Trophoblast cell (in vitro differentiated cells and primary cell): ENCODE data around the gene ADO. TPM values are rescaled to one million over a fixed set of nuclear protein-coding genes. Genes with fewer than 3 reads are reported as not detected.

ENCODE experiments used
- DNase-seq, 2 donors: peaks; one replicate each; pipeline ENCODE4 v3.0.0-alpha.2; 2016
- H2AFZ ChIP-seq: 2 replicates; pipeline ENCODE4 v1.6.1; 2013; ENCODE audit warnings: low read length, moderate library complexity, mild to moderate bottlenecking; ENCODE audit not compliant: insufficient read depth, poor library complexity
- H2AK5ac ChIP-seq: 2 replicates; pipeline ENCODE4 v1.6.1; 2013; ENCODE audit warnings: mild to moderate bottlenecking, low read length
- H2BK120ac ChIP-seq: 2 replicates; pipeline ENCODE4 v1.6.1; 2013; ENCODE audit warnings: low read length, mild to moderate bottlenecking, moderate library complexity; ENCODE audit not compliant: insufficient read depth, poor library complexity
- H2BK12ac ChIP-seq: 2 replicates; pipeline ENCODE4 v1.6.1; 2013; ENCODE audit warnings: mild to moderate bottlenecking, low read length, moderate library complexity
- H2BK5ac ChIP-seq: 2 replicates; pipeline ENCODE4 v1.6.1; 2013; ENCODE audit warnings: low read length, low read depth, moderate library complexity, mild to moderate bottlenecking; ENCODE audit not compliant: poor library complexity
- H3K14ac ChIP-seq: 2 replicates; pipeline ENCODE4 v1.6.1; 2013; ENCODE audit warnings: mild to moderate bottlenecking, low read length
- H3K18ac ChIP-seq: 2 replicates; pipeline ENCODE4 v1.6.1; 2013; ENCODE audit warnings: mild to moderate bottlenecking, low read length
- H3K23ac ChIP-seq: 2 replicates; pipeline ENCODE4 v1.6.1; 2013; ENCODE audit warnings: low read length
- H3K27ac ChIP-seq: 2 replicates; pipeline ENCODE4 v1.5.1; 2013; ENCODE audit warnings: low read depth, mild to moderate bottlenecking, inconsistent platforms, low read length, moderate library complexity
- H3K27me3 ChIP-seq: 2 replicates; pipeline ENCODE4 v1.6.1; 2013; ENCODE audit warnings: inconsistent platforms, mild to moderate bottlenecking, low read length, moderate library complexity; ENCODE audit not compliant: insufficient read depth
- H3K36me3 ChIP-seq, 2 experiments: 1 replicate in 1 of 2; 2 replicates in 1 of 2; pipeline ENCODE4 v1.6.1; 2013; ENCODE audit warnings: low read length in 2 of 2, mild to moderate bottlenecking in 2 of 2, moderate library complexity in 1 of 2; ENCODE audit not compliant: insufficient read depth in 2 of 2, control insufficient read depth in 1 of 2
- H3K4ac ChIP-seq: 2 replicates; pipeline ENCODE4 v1.6.1; 2013; ENCODE audit warnings: low read depth, mild to moderate bottlenecking, low read length, moderate library complexity
- H3K4me1 ChIP-seq, 2 experiments: 1 replicate in 1 of 2; 2 replicates in 1 of 2; pipeline ENCODE4 v1.6.1; 2013; ENCODE audit warnings: low read length in 2 of 2, mild to moderate bottlenecking in 2 of 2, moderate library complexity in 1 of 2; ENCODE audit not compliant: insufficient read depth in 2 of 2, control insufficient read depth in 1 of 2
- H3K4me2 ChIP-seq: 2 replicates; pipeline ENCODE4 v1.6.1; 2013; ENCODE audit warnings: inconsistent platforms, mild to moderate bottlenecking, low read length, moderate library complexity
- H3K4me3 ChIP-seq: 2 replicates; pipeline ENCODE4 v1.5.1; 2013; ENCODE audit warnings: mild to moderate bottlenecking, low read depth, low read length, inconsistent platforms
- H3K79me1 ChIP-seq: one replicate; pipeline ENCODE4 v1.6.1; 2013; ENCODE audit warnings: low read length
- H3K79me2 ChIP-seq: 2 replicates; pipeline ENCODE4 v1.6.1; 2013; ENCODE audit warnings: low read length, mild to moderate bottlenecking; ENCODE audit not compliant: control insufficient read depth, insufficient read depth, poor library complexity
- H3K9ac ChIP-seq: 2 replicates; pipeline ENCODE4 v1.6.1; 2013; ENCODE audit warnings: mild to moderate bottlenecking, low read length
- H3K9me3 ChIP-seq: 2 replicates; pipeline ENCODE4 v1.6.1; 2013; ENCODE audit warnings: low read depth, mild to moderate bottlenecking, control low read depth, inconsistent platforms, low read length; ENCODE audit not compliant: insufficient read depth
- H4K12ac ChIP-seq: 2 replicates; pipeline ENCODE4 v1.6.1; 2013; ENCODE audit warnings: low read depth, mild to moderate bottlenecking, low read length, moderate library complexity
- H4K8ac ChIP-seq: 2 replicates; pipeline ENCODE4 v1.6.1; 2013; ENCODE audit warnings: low read depth, mild to moderate bottlenecking, low read length, moderate library complexity
- H4K91ac ChIP-seq: one replicate; pipeline ENCODE4 v1.6.1; 2013; ENCODE audit warnings: low read depth, mild to moderate bottlenecking, low read length, moderate library complexity
- WGBS: extraction: QIAGEN DNeasy Blood & Tissue Kit; methylation state at CpG from one replicate; pipeline ENCODE4 v1.1.7; 2013; ENCODE audit warnings: missing lambda C conversion rate; ENCODE audit not compliant: insufficient read length, insufficient coverage; ENCODE audit errors: extremely low coverage; 5-methylcytosine and 5-hydroxymethylcytosine counted together
- polyA plus RNA-seq: library from polyadenylated mRNA; stranded (reverse); fragments of 200-250 nt; gene quantifications from 2 replicates; pipeline ENCODE4 v1.2.3, GENCODE V29; 2013

ADO gene
- polyA plus RNA-seq = 10.0 and 10.6 TPM in 2 replicates

GRCh38 chr10:62804356-62805230 is at the start of gene ADO:
TSS of gene ADO (plus strand) at chr10:62804720. CDS start at chr10:62805060, 340 bp downstream.
- peak within 1 kb of the TSS; percentile 58 for H2BK5ac ChIP-seq
- peaks cover 4% of the 10 kb centered on the region for H3K9me3 ChIP-seq
- peaks cover 8 to 10% of the 10 kb centered on the region in 2 experiments for H3K4me1 ChIP-seq
- no peaks in the 10 kb centered on the region for H3K36me3 ChIP-seq
- peak within 1 kb of the TSS; percentile 94 for H3K4me3 ChIP-seq
- H4K8ac ChIP-seq = peak within 1 kb of the TSS; percentile 100
- H3K23ac ChIP-seq = no peak within 1 kb of the TSS
- H3K4me2 ChIP-seq = peak within 1 kb of the TSS; percentile 89
- H3K9ac ChIP-seq = peak within 1 kb of the TSS; percentile 91
- DNase-seq = peak; percentile 66 to 82
- H3K27ac ChIP-seq = peak within 1 kb of the TSS; percentile 68
- no peaks in the 10 kb centered on the region for H3K27me3 ChIP-seq
- H2AK5ac ChIP-seq = peak within 1 kb of the TSS; percentile 28
- WGBS = no CpG with 5 or more reads among the region's 87 CpGs
- H4K12ac ChIP-seq = peak within 1 kb of the TSS; percentile 98
- H2AFZ ChIP-seq = peak within 1 kb of the TSS; percentile 96
- peak within 1 kb of the TSS; percentile 14 for H2BK120ac ChIP-seq
- H3K4ac ChIP-seq = peak within 1 kb of the TSS; percentile 54
- peak within 1 kb of the TSS; percentile 68 for H3K14ac ChIP-seq
- peaks cover 17% of the 10 kb centered on the region for H3K79me1 ChIP-seq
- H3K18ac ChIP-seq = peak within 1 kb of the TSS; percentile 86
- peaks cover 14% of the 10 kb centered on the region for H3K79me2 ChIP-seq
- no peak within 1 kb of the TSS for H2BK12ac ChIP-seq
- H4K91ac ChIP-seq = peak within 1 kb of the TSS; percentile 67

GRCh38 chr10:62754963-62755362 is 49.6 kb upstream of the ADO start:
- no peak overlapping the region for H2AFZ ChIP-seq
- H4K91ac ChIP-seq = no peak overlapping the region
- no peak overlapping the region for H3K14ac ChIP-seq
- no peaks in the 10 kb centered on the region for H3K9me3 ChIP-seq
- no peak for DNase-seq
- H3K4me1 ChIP-seq = no peaks in the 10 kb centered on the region
- no peak overlapping the region for H2BK120ac ChIP-seq
- H2AK5ac ChIP-seq = no peak overlapping the region
- H3K9ac ChIP-seq = no peak overlapping the region
- no peak overlapping the region for H3K4me3 ChIP-seq
- no peaks in the 10 kb centered on the region for H3K36me3 ChIP-seq
- H3K79me1 ChIP-seq = no peaks in the 10 kb centered on the region
- H4K8ac ChIP-seq = no peak overlapping the region
- no peak overlapping the region for H3K4ac ChIP-seq
- H3K27me3 ChIP-seq = no peaks in the 10 kb centered on the region
- no peaks in the 10 kb centered on the region for H3K79me2 ChIP-seq
- H2BK12ac ChIP-seq = no peak overlapping the region
- 100% methylated on average over 1 of the region's 1 CpG for WGBS
- no peak overlapping the region for H3K23ac ChIP-seq
- no peak overlapping the region for H2BK5ac ChIP-seq
- no peak overlapping the region for H4K12ac ChIP-seq
- no peak overlapping the region for H3K27ac ChIP-seq
- no peak overlapping the region for H3K18ac ChIP-seq
- no peak overlapping the region for H3K4me2 ChIP-seq

- H3K4me3 ChIP-seq = no peak overlapping the region
- no peak overlapping the region for H3K18ac ChIP-seq
- H3K27me3 ChIP-seq = no peaks in the 10 kb centered on the region
- H3K4me2 ChIP-seq = no peak overlapping the region
- no peaks in the 10 kb centered on the region for H3K36me3 ChIP-seq
- H2BK12ac ChIP-seq = no peak overlapping the region
- no peaks in the 10 kb centered on the region for H3K9me3 ChIP-seq
- no peaks in the 10 kb centered on the region for H3K4me1 ChIP-seq
- no peaks in the 10 kb centered on the region for H3K79me2 ChIP-seq
- no peak overlapping the region for H2AK5ac ChIP-seq
- H3K23ac ChIP-seq = no peak overlapping the region
- H3K14ac ChIP-seq = no peak overlapping the region
- no peak overlapping the region for H4K12ac ChIP-seq
- H2AFZ ChIP-seq = no peak overlapping the region
- DNase-seq = no peak
- no peak overlapping the region for H2BK5ac ChIP-seq
- H2BK120ac ChIP-seq = no peak overlapping the region
- H4K91ac ChIP-seq = no peak overlapping the region
- H3K4ac ChIP-seq = no peak overlapping the region
- H4K8ac ChIP-seq = no peak overlapping the region
- no peaks in the 10 kb centered on the region for H3K79me1 ChIP-seq
- WGBS = no CpG with 5 or more reads among the region's 8 CpGs
- H3K27ac ChIP-seq = no peak overlapping the region
- H3K9ac ChIP-seq = no peak overlapping the region
Measured at GRCh38 chr10:62755662-62756653, 48.6 kb upstream of the ADO start.

GRCh38 chr10:62759599-62760175 is 44.8 kb upstream of the ADO start:
- H3K18ac ChIP-seq = no peak overlapping the region
- no peak overlapping the region for H3K4me3 ChIP-seq
- no peak overlapping the region for H4K8ac ChIP-seq
- H3K79me2 ChIP-seq = no peaks in the 10 kb centered on the region
- no peaks in the 10 kb centered on the region for H3K27me3 ChIP-seq
- H3K9ac ChIP-seq = no peak overlapping the region
- no peak overlapping the region for H4K91ac ChIP-seq
- H2BK12ac ChIP-seq = no peak overlapping the region
- no peak overlapping the region for H3K4me2 ChIP-seq
- H2AK5ac ChIP-seq = no peak overlapping the region
- no peaks in the 10 kb centered on the region for H3K9me3 ChIP-seq
- no peak overlapping the region for H2AFZ ChIP-seq
- no peak overlapping the region for H4K12ac ChIP-seq
- no peaks in the 10 kb centered on the region for H3K79me1 ChIP-seq
- H2BK120ac ChIP-seq = no peak overlapping the region
- H3K14ac ChIP-seq = no peak overlapping the region
- H2BK5ac ChIP-seq = no peak overlapping the region
- DNase-seq = peak in 1 of 2 donors; percentile 35
- no peak overlapping the region for H3K23ac ChIP-seq
- no CpG with 5 or more reads among the region's 5 CpGs for WGBS
- no peaks in the 10 kb centered on the region for H3K36me3 ChIP-seq
- peaks cover 0 to 2% of the 10 kb centered on the region in 2 experiments for H3K4me1 ChIP-seq
- no peak overlapping the region for H3K27ac ChIP-seq
- H3K4ac ChIP-seq = no peak overlapping the region
